ENCODE data around the gene NCMAP. TPM values are rescaled to one million over a fixed set of nuclear protein-coding genes. Genes with fewer than 3 reads are reported as not detected.

Gene NCMAP
- total RNA-seq, 2 experiments from 2014 or later = 0.20 to 0.31 TPM

Other genes with a start within 250 kb of the NCMAP start
- gene GRHL3, start 236.7 kb upstream of the NCMAP start, total RNA-seq = under 1 TPM; 0.26 to 0.52 TPM
- gene STPG1, start 142.3 kb upstream of the NCMAP start, total RNA-seq = 1 to 10 TPM; 7.4 to 8.9 TPM
- gene NIPAL3, start 140.3 kb upstream of the NCMAP start, total RNA-seq = 10 to 100 TPM; 58.1 to 59.2 TPM
- 10 to 100 TPM; 70.8 to 71.9 TPM for gene RCAN3, start 53.3 kb upstream of the NCMAP start, total RNA-seq
- 100 to 1,000 TPM; 226 to 235 TPM for gene SRRM1, start 87.2 kb downstream of the NCMAP start, total RNA-seq
- gene CLIC4, start 189.4 kb downstream of the NCMAP start, total RNA-seq = 10 to 100 TPM; 38.0 to 44.3 TPM

Measured in activated naive CD4-positive, alpha-beta T cell treated with anti-CD3 and anti-CD28 coated beads for 36 hours (primary cell).